ENCODE data around the gene PAK3.

- TF ChIP-seq, protein P1, sequence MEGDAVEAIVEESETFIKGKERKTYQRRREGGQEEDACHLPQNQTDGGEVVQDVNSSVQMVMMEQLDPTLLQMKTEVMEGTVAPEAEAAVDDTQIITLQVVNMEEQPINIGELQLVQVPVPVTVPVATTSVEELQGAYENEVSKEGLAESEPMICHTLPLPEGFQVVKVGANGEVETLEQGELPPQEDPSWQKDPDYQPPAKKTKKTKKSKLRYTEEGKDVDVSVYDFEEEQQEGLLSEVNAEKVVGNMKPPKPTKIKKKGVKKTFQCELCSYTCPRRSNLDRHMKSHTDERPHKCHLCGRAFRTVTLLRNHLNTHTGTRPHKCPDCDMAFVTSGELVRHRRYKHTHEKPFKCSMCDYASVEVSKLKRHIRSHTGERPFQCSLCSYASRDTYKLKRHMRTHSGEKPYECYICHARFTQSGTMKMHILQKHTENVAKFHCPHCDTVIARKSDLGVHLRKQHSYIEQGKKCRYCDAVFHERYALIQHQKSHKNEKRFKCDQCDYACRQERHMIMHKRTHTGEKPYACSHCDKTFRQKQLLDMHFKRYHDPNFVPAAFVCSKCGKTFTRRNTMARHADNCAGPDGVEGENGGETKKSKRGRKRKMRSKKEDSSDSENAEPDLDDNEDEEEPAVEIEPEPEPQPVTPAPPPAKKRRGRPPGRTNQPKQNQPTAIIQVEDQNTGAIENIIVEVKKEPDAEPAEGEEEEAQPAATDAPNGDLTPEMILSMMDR (IDR thresholded peaks at IDR 0.05; ENCODE audit: extremely low read depth in 1 of 2, insufficient read depth in 1 of 2, low read depth in 1 of 2, low read length in 2 of 2): no peak
- TF ChIP-seq POLR2AphosphoS5 (IDR thresholded peaks at IDR 0.05; ENCODE audit: insufficient read depth, low read depth, low read length) (no peak), EZH2 (IDR thresholded peaks at IDR 0.05; ENCODE audit: borderline replicate concordance, low read depth, low read length, severe bottlenecking) (no peak), POLR2A (IDR thresholded peaks at IDR 0.05; ENCODE audit: low read depth, low read length) (no peak), MYC (IDR thresholded peaks at IDR 0.05; ENCODE audit: low read depth, low read length) (no peak), FOS (IDR thresholded peaks at IDR 0.05; ENCODE audit: borderline replicate concordance, insufficient read depth, low read length) (no peak), MAX (IDR thresholded peaks at IDR 0.05; ENCODE audit: insufficient read depth, insufficient read length) (no peak)
These were observed 33.9 kb downstream of the PAK3 start for GRCh38 chrX:111129921-111130320.
